Lower leg skin (tissue), 3 donors: ENCODE measurements around the gene GRHL3.

Experiments used
- CTCF ChIP-seq, 3 donors: fragments of 450-650 bp; IDR thresholded peaks; one replicate each; pipeline ENCODE4 v1.5.1; 2016; ENCODE audit warnings: antibody characterized with exemption in 3 of 3, mild to moderate bottlenecking in 3 of 3, moderate library complexity in 2 of 3
- POLR2A ChIP-seq, 2 donors: fragments of 450-650 bp; IDR thresholded peaks; one replicate each; pipeline ENCODE4 v1.6.1; 2016 to 2017; ENCODE audit warnings: antibody characterized with exemption in 2 of 2, mild to moderate bottlenecking in 1 of 2, moderate library complexity in 1 of 2

GRCh38 chr1:24275104-24275410 lies 44.1 kb upstream of the GRHL3 start:
- TF ChIP-seq POLR2A (IDR thresholded peaks at IDR 0.05) (no peak), CTCF (IDR thresholded peaks at IDR 0.05) (no peak)
